BLaER1 treated with 17β-estradiol and CSF1 and Interleukin-3, amounts not matched to agents 10 nM and 100 nM (cell line): Measurements from ENCODE around the gene EXOC3L4.

Source experiments
- H3K27ac ChIP-seq, 11 experiments: shearing (Covaris generic); formaldehyde crosslinking; 2 replicates each; pipeline ENCODE4 v1.8.1; 2022
- H3K27me3 ChIP-seq, 11 experiments: shearing (Covaris generic); formaldehyde crosslinking; 2 replicates each; pipeline ENCODE4 v1.8.1; 2022
- H3K36me3 ChIP-seq, 11 experiments: shearing (Covaris generic); formaldehyde crosslinking; 2 replicates each; pipeline ENCODE4 v1.8.1; 2022
- H3K4me1 ChIP-seq, 10 experiments: shearing (Covaris generic); formaldehyde crosslinking; 2 replicates each; pipeline ENCODE4 v1.8.1; 2022
- H3K4me2 ChIP-seq, 11 experiments: shearing (Covaris generic); formaldehyde crosslinking; 2 replicates each; pipeline ENCODE4 v1.8.1; 2022
- H3K4me3 ChIP-seq, 10 experiments: shearing (Covaris generic); formaldehyde crosslinking; 2 replicates each; pipeline ENCODE4 v1.8.1; 2022
- H3K9ac ChIP-seq, 11 experiments: shearing (Covaris generic); formaldehyde crosslinking; 2 replicates each; pipeline ENCODE4 v1.8.1; 2022
- H3K9me3 ChIP-seq, 11 experiments: shearing (Covaris generic); formaldehyde crosslinking; replicated peaks in 1 of 11; 2 replicates each; pipeline ENCODE4 v1.8.1; 2022
- H4K20me1 ChIP-seq, 11 experiments: shearing (Covaris generic); formaldehyde crosslinking; 2 replicates each; pipeline ENCODE4 v1.8.1; 2022
- Cebpa-rat ChIP-seq, 11 experiments: shearing (Covaris generic); IDR thresholded peaks; 2 replicates each; pipeline ENCODE4 v1.8.1; 2022

EXOC3L4 gene

DNA sequence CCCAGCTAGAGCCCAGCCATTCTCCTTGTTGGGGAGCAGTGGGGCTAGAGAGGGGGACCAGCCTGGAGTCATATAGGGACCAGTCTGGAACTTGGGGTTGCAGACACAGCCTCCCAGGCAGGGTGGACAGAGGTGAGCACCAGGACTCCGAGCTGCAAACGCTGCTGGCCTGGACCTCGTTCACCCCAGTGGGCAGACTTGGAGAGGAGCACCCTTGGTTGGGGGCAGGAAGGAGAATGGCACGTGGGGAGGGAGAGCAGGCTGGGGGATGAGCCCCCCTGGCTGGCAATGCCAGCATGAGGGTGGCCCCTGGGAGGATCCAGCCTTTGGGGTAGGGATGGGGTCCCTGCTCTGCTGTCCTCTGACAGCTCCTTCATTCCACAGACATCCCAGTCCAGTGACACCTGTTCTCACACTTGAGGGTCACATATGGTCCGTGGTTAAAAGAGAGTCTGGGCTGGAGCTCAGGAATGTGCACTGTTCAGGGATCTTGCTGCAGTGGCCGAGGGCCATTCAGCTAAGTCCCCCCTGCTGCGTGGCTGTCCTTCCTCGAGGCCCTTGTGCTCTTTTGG is 7.7 kb upstream of the EXOC3L4 start:
- Histone ChIP-seq H3K4me3 (no peak overlapping the region), H3K36me3 (no peaks in the 10 kb centered on the region), H3K9me3 (peaks cover 0 to 5% (median 0%) of the 10 kb centered on the region in 11 experiments; a peak in 2 of 22 replicates), H4K20me1 (no peaks in the 10 kb centered on the region; a peak in 1 of 22 replicates), H3K9ac (no peak overlapping the region), H3K27ac (no peak overlapping the region), H3K27me3 (no peaks in the 10 kb centered on the region; a peak in 1 of 22 replicates), H3K4me1 (peaks cover 10 to 46% (median 39%) of the 10 kb centered on the region in 10 experiments; a peak in 19 of 20 replicates), H3K4me2 (no peak overlapping the region)
- no peak for TF ChIP-seq Cebpa-rat (IDR thresholded peaks at IDR 0.05)

DNA sequence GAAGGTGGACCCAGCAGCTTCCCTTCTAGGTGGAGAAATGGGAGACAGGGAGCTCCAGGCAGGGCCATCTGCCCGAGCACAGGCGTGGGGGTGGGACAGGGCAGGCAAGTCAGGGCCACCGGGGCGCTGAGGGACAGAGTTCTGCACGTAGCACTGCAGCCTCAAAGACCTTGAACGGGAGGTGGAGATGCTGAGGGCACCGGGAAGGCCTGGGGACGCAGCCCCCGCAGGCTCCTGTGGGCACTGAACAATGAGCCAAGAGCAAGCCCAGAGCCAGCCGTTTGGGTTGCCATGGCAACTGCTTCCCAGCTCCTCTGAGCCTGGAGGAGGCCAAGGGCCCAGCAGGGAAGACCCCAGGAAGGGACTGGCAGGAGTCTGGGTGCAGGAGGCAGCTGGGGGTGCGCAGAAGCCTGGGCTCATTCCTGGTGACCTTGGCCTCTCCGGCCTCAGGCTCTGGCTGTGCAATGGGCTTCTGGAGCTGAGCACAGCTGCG is 7.1 kb upstream of the EXOC3L4 start:
- Histone ChIP-seq H3K9ac (no peak overlapping the region), H3K9me3 (peaks cover 0 to 5% (median 0%) of the 10 kb centered on the region in 11 experiments; a peak in 2 of 22 replicates), H3K4me1 (peaks cover 10 to 49% (median 41%) of the 10 kb centered on the region in 10 experiments; a peak in 19 of 20 replicates), H3K4me3 (no peak overlapping the region), H3K27me3 (no peaks in the 10 kb centered on the region; a peak in 1 of 22 replicates), H3K4me2 (0 out of 22 replicates have a peak overlapping the region, but pooled peaks of 1 of the 11 experiments have one; percentile 96), H4K20me1 (no peaks in the 10 kb centered on the region; a peak in 1 of 22 replicates), H3K27ac (no peak overlapping the region), H3K36me3 (no peaks in the 10 kb centered on the region)
- no peak for TF ChIP-seq Cebpa-rat (IDR thresholded peaks at IDR 0.05)

DNA sequence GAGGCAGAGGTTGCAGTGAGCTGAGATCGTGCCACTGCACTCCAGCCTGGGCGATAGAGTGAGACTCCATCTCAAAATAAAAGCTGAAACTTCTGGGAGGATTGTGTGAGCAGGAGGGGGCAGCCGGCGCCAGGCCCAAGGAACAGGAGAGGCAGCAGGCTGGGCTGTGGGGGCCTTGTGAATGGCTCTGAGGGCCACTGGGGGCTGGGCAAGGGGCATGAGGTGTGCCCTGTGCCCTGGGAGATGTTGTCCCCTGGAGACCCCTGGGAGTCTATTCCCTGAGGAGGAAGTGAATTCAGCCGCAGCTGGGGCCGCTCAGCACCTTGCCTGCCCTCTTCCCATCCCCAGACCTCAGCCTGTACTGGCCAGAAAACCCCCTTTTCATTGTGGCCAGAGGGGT is 5.6 kb upstream of the EXOC3L4 start:
- Histone ChIP-seq H3K4me1 (peaks cover 11 to 54% (median 44%) of the 10 kb centered on the region in 10 experiments; a peak in 19 of 20 replicates), H3K9ac (peak overlapping the region in 6 of 11 experiments; percentile 12 to 47 (median 32); a peak in 7 of 22 replicates), H4K20me1 (peaks cover 0 to 4% (median 0%) of the 10 kb centered on the region in 11 experiments; a peak in 1 of 22 replicates), H3K4me3 (no peak overlapping the region; a peak in 1 of 20 replicates), H3K9me3 (peaks cover 0 to 5% (median 0%) of the 10 kb centered on the region in 11 experiments; a peak in 2 of 22 replicates), H3K4me2 (peak overlapping the region in 10 of 11 experiments; percentile 89 to 100 (median 96); a peak in 21 of 22 replicates), H3K36me3 (no peaks in the 10 kb centered on the region), H3K27me3 (no peaks in the 10 kb centered on the region; a peak in 1 of 22 replicates), H3K27ac (peak overlapping the region in 1 of 11 experiments; percentile 25; a peak in 1 of 22 replicates)
- no peak for TF ChIP-seq Cebpa-rat (IDR thresholded peaks at IDR 0.05)

GRCh38 chr14:103089386-103090335 is 4.9 kb upstream of the EXOC3L4 start:
- Histone ChIP-seq H3K9ac (peak overlapping the region in 6 of 11 experiments; percentile 12 to 47 (median 32); a peak in 7 of 22 replicates), H3K4me1 (peaks cover 19 to 61% (median 51%) of the 10 kb centered on the region in 10 experiments), H4K20me1 (peaks cover 0 to 7% (median 0%) of the 10 kb centered on the region in 11 experiments; a peak in 1 of 22 replicates), H3K27ac (peak overlapping the region in 2 of 11 experiments; percentile 15 to 25; a peak in 1 of 22 replicates), H3K9me3 (no peaks in the 10 kb centered on the region), H3K27me3 (no peaks in the 10 kb centered on the region), H3K36me3 (no peaks in the 10 kb centered on the region), H3K4me2 (peak overlapping the region; percentile 10 to 100 (median 96); a peak in 21 of 22 replicates), H3K4me3 (no peak overlapping the region; a peak in 1 of 20 replicates)
- TF ChIP-seq Cebpa-rat (IDR thresholded peaks at IDR 0.05) = no peak

DNA sequence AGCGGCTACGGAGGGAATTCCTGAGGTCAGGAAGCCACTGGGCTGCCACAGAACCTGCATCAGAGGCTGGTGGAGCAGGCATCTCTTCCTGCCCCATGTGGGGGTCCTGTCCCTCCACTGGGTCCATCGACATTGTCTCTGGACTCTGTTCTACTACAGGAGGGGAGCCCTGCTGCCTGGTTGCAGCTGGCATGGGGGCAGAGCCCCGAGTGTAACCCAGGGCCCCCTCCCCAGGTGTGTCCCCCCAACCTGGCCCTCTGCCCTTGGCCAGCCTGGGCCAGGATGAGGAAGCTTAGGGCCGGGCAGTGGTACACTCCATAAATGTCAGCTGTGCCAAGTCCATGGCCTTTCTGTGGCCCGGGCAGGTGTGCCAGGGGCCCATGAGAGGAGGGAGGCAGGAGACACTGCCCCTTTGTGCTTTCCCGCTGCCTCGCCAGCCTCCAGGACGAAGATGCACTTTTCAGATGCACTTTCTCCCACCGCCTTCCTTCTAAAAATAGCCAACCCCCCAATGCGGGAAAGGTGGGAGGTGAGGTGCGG is 4.0 kb upstream of the EXOC3L4 start:
- no peaks in the 10 kb centered on the region for H3K27me3 ChIP-seq
- no peak for TF ChIP-seq Cebpa-rat (IDR thresholded peaks at IDR 0.05)
- no peaks in the 10 kb centered on the region for H3K9me3 ChIP-seq
- H3K4me3 ChIP-seq = peak overlapping the region in 5 of 10 experiments; percentile 49 to 71 (median 59); a peak in 4 of 20 replicates
- H3K27ac ChIP-seq = no peak overlapping the region
- H3K4me1 ChIP-seq = peaks cover 22 to 64% (median 54%) of the 10 kb centered on the region in 10 experiments
- peak overlapping the region in 5 of 11 experiments; percentile 59 to 79 (median 74); a peak in 8 of 22 replicates for H3K9ac ChIP-seq
- H3K36me3 ChIP-seq = no peaks in the 10 kb centered on the region
- peaks cover 0 to 7% (median 0%) of the 10 kb centered on the region in 11 experiments; a peak in 1 of 22 replicates for H4K20me1 ChIP-seq
- peak overlapping the region; percentile 89 to 100 (median 96) for H3K4me2 ChIP-seq

DNA sequence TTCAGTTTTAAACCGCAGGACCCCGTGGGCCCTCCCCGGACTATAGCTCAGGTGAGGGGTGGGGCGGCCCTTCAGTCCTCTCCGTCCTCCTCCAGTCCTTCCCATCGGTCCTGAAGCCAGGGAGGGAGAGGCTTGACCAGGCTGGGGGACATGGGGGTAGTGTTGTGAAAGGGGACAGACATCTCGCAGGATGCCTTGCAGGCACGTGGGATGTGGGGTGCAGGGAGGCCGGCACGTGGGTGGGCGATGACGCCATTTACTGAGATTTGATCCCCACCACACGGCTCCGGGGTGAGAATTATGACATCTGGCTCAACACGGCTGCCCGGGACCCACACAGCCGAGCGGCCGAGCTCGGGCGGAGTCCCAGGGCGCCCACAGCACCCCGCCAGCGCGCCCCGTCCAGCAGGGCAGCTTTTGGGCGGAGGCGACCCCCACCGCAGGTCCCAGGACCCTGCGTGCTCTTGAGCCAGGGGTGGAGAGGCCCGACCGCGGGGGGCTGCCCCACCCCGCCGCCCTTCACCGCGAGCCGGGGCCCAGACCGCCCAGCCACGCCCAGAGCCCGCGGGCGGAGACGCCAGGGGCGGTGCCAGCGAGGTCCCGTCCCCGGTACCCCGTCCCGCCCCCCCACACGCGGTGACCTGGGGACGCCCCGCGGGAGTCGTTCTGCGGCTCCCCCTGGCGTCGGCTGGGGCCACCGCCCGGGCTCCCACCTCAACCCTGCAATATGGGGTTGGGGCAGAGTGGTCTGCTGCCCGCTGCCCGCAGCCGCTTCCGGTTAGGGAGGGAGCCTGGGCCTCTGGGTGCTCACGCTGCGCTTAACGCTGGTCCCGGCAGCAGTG is 3.3 kb upstream of the EXOC3L4 start:
- peak overlapping the region; percentile 89 to 100 (median 96) for H3K4me2 ChIP-seq
- no peaks in the 10 kb centered on the region for H3K36me3 ChIP-seq
- H3K27me3 ChIP-seq = no peaks in the 10 kb centered on the region
- no peak for TF ChIP-seq Cebpa-rat (IDR thresholded peaks at IDR 0.05)
- H3K9ac ChIP-seq = peak overlapping the region; percentile 59 to 79 (median 73)
- peaks cover 0 to 7% (median 0%) of the 10 kb centered on the region in 11 experiments; a peak in 1 of 22 replicates for H4K20me1 ChIP-seq
- peak overlapping the region; percentile 45 to 71 (median 59) for H3K4me3 ChIP-seq
- peak overlapping the region in 10 of 11 experiments; percentile 48 to 73 (median 60); a peak in 19 of 22 replicates for H3K27ac ChIP-seq
- peaks cover 22 to 64% (median 54%) of the 10 kb centered on the region in 10 experiments for H3K4me1 ChIP-seq
- H3K9me3 ChIP-seq = no peaks in the 10 kb centered on the region

GRCh38 chr14:103091883-103092222 is 2.7 kb upstream of the EXOC3L4 start:
- H3K9me3 ChIP-seq = no peaks in the 10 kb centered on the region
- no peak for TF ChIP-seq Cebpa-rat (IDR thresholded peaks at IDR 0.05)
- H4K20me1 ChIP-seq = peaks cover 0 to 7% (median 0%) of the 10 kb centered on the region in 11 experiments; a peak in 1 of 22 replicates
- peaks cover 22 to 64% (median 54%) of the 10 kb centered on the region in 10 experiments for H3K4me1 ChIP-seq
- H3K4me2 ChIP-seq = peak overlapping the region; percentile 89 to 100 (median 96)
- H3K27me3 ChIP-seq = no peaks in the 10 kb centered on the region
- peak overlapping the region; percentile 45 to 71 (median 59); a peak in 17 of 20 replicates for H3K4me3 ChIP-seq
- H3K36me3 ChIP-seq = no peaks in the 10 kb centered on the region
- H3K9ac ChIP-seq = peak overlapping the region in 10 of 11 experiments; percentile 67 to 79 (median 74); a peak in 19 of 22 replicates
- peak overlapping the region in 8 of 11 experiments; percentile 15 to 73 (median 56); a peak in 12 of 22 replicates for H3K27ac ChIP-seq
